TTC549 (cell line): ENCODE data around the gene KRT9.
"Not testable (repeated sequence)": the region's sequence is repeated elsewhere in the genome, so short reads cannot be mapped to it uniquely, and the experiment has no call there.

Experiments
- FAIRE-seq: peaks from 2 replicates; lab custom pipeline; 2012; peaks lifted over from hg19 to GRCh38; lab: Jason Lieb, UNC

KRT9 gene

GRCh38 chr17:41545829-41546410, 25.9 kb downstream of the KRT9 start:
- no peak for FAIRE-seq

GRCh38 chr17:41544935-41545334, 26.9 kb downstream of the KRT9 start:
- no peak for FAIRE-seq

- FAIRE-seq, result no peak
Measured at GRCh38 chr17:41544491-41544892, 27.4 kb downstream of the KRT9 start.

GRCh38 chr17:41542786-41543185, 29.1 kb downstream of the KRT9 start:
- FAIRE-seq, result not testable (repeated sequence)

GRCh38 chr17:41542357-41542756, 29.5 kb downstream of the KRT9 start:
- no peak for FAIRE-seq

GRCh38 chr17:41540921-41541625, 30.8 kb downstream of the KRT9 start:
- FAIRE-seq, result no peak

- no peak for FAIRE-seq
Measured at GRCh38 chr17:41539979-41540701, 31.7 kb downstream of the KRT9 start.

- FAIRE-seq, result no peak
Measured at GRCh38 chr17:41539071-41539492, 32.8 kb downstream of the KRT9 start.

GRCh38 chr17:41538565-41538991, 33.3 kb downstream of the KRT9 start:
- FAIRE-seq, result no peak

GRCh38 chr17:41537990-41538389, 33.9 kb downstream of the KRT9 start:
- FAIRE-seq, result no peak

- no peak for FAIRE-seq
Measured at GRCh38 chr17:41537614-41537954, 34.3 kb downstream of the KRT9 start.

- no peak for FAIRE-seq
Measured at GRCh38 chr17:41536741-41537613, 34.9 kb downstream of the KRT9 start.

- FAIRE-seq, result no peak
Measured at GRCh38 chr17:41535764-41536481, 35.9 kb downstream of the KRT9 start.

GRCh38 chr17:41534899-41535546, 36.8 kb downstream of the KRT9 start:
- FAIRE-seq, result no peak

- FAIRE-seq, result no peak
Measured at GRCh38 chr17:41533613-41534012, 38.2 kb downstream of the KRT9 start.

- FAIRE-seq, result no peak
Measured at GRCh38 chr17:41532947-41533570, 38.8 kb downstream of the KRT9 start.

- no peak for FAIRE-seq
Measured at GRCh38 chr17:41531993-41532392, 39.9 kb downstream of the KRT9 start.

GRCh38 chr17:41530062-41531048, 41.5 kb downstream of the KRT9 start:
- FAIRE-seq, result no peak

GRCh38 chr17:41529491-41529915, 42.4 kb downstream of the KRT9 start:
- FAIRE-seq, result no peak

GRCh38 chr17:41528959-41529353, 42.9 kb downstream of the KRT9 start:
- FAIRE-seq, result no peak
